Endothelial cell of umbilical vein (primary cell): ENCODE data around the gene LGR6. TPM values are rescaled to one million over a fixed set of nuclear protein-coding genes. Genes with fewer than 3 reads are reported as not detected.

Experiments used
- BruUV-seq: library from RNA; stranded (reverse); fragments of 400-500 nt; replicated peaks from 2 replicates; lab custom pipeline; 2021; lab: Mats Ljungman, UMichigan
- CTCF ChIA-PET: fragments of 300-600, 350-600 bp; sonication (Branson Sonifier 250); formaldehyde crosslinking; loops from one replicate; lab custom pipeline; 2021; ENCODE audit warnings: antibody characterized with exemption, inconsistent platforms; lab: Charles Lee
- POLR2A ChIA-PET: fragments of 300-600, 350-600 bp; sonication (Branson Sonifier 250); formaldehyde crosslinking; loops from one replicate; lab custom pipeline; 2021; ENCODE audit warnings: antibody characterized with exemption, inconsistent platforms; lab: Charles Lee
- DNase-seq: peaks from one replicate; pipeline ENCODE4 v3.0.0-alpha.2; 2011; ENCODE audit warnings: low read depth, low spot score
- FAIRE-seq: peaks from 2 replicates; lab custom pipeline; 2011; peaks lifted over from hg19 to GRCh38; lab: Jason Lieb, UNC
- H2AFZ ChIP-seq: 2 replicates; pipeline ENCODE4 v1.6.0; 2012; ENCODE audit warnings: low read depth, low read length, control low read depth, inconsistent platforms
- H3K27ac ChIP-seq: 2 replicates; pipeline ENCODE4 v1.5.1; 2011; ENCODE audit warnings: low read depth, mild to moderate bottlenecking, control low read depth, low read length, moderate library complexity; ENCODE audit not compliant: insufficient read depth
- H3K27me3 ChIP-seq, 2 experiments: 2 replicates each; pipeline versions ENCODE4 v1.6.0 to v1.6.1; 2011; ENCODE audit warnings: low read length in 2 of 2, mixed read lengths in 1 of 2; ENCODE audit not compliant: control insufficient read depth in 2 of 2, insufficient read depth in 2 of 2
- H3K36me3 ChIP-seq, 2 experiments: 2 replicates in 1 of 2; 3 replicates in 1 of 2; pipeline ENCODE4 v1.5.1; 2011; ENCODE audit warnings: low read length in 2 of 2, mild to moderate bottlenecking in 1 of 2, moderate library complexity in 1 of 2; ENCODE audit not compliant: control insufficient read depth in 2 of 2, insufficient read depth in 2 of 2; ENCODE audit errors: extremely low read depth in 1 of 2
- H3K4me1 ChIP-seq: 3 replicates; pipeline ENCODE4 v1.5.1; 2011; ENCODE audit warnings: mild to moderate bottlenecking, low read length; ENCODE audit not compliant: control insufficient read depth, insufficient read depth; ENCODE audit errors: extremely low read depth
- H3K4me2 ChIP-seq: 2 replicates; pipeline ENCODE4 v1.6.1; 2011; ENCODE audit warnings: low read length, control low read depth, mixed read lengths; ENCODE audit not compliant: insufficient read depth
- H3K4me3 ChIP-seq, 3 experiments: fragments of 200-600 bp in 1 of 3; sonication (generic), shearing (Covaris generic) in 1 of 3; replicated peaks in 1 of 3; 2 replicates each; pipeline ENCODE4 v1.5.1; 2011 to 2016; ENCODE audit warnings: control low read depth in 3 of 3, low read length in 3 of 3, mild to moderate bottlenecking in 2 of 3, inconsistent platforms in 1 of 3, low read depth in 1 of 3, moderate library complexity in 1 of 3; ENCODE audit not compliant: insufficient read depth in 1 of 3
- H3K79me2 ChIP-seq: 2 replicates; pipeline ENCODE4 v1.6.0; 2012; ENCODE audit warnings: low read length, inconsistent platforms; ENCODE audit not compliant: control insufficient read depth, insufficient read depth
- H3K9ac ChIP-seq: replicated peaks from 2 replicates; pipeline ENCODE3; 2011; ENCODE audit warnings: low read length, control low read depth; ENCODE audit not compliant: insufficient read depth; ENCODE audit errors: extremely low read depth
- H3K9me1 ChIP-seq: replicated peaks from 3 replicates; pipeline ENCODE4 v1.6.0; 2011; ENCODE audit warnings: mild to moderate bottlenecking, low read length; ENCODE audit not compliant: control insufficient read depth, insufficient read depth; ENCODE audit errors: extremely low read depth
- H3K9me3 ChIP-seq: replicated peaks from 2 replicates; pipeline ENCODE4 v1.5.1; 2012; ENCODE audit warnings: low read length, inconsistent platforms; ENCODE audit not compliant: control insufficient read depth, insufficient read depth
- H4K20me1 ChIP-seq: replicated peaks from 2 replicates; pipeline ENCODE3; 2011; ENCODE audit warnings: mild to moderate bottlenecking, low read length; ENCODE audit not compliant: control insufficient read depth, insufficient read depth; ENCODE audit errors: extremely low read depth
- EZH2 ChIP-seq: IDR thresholded peaks from 2 replicates; pipeline ENCODE4 v1.6.1; 2012; ENCODE audit warnings: borderline replicate concordance, low read depth, mild to moderate bottlenecking, moderate library complexity, low read length, inconsistent platforms; ENCODE audit not compliant: severe bottlenecking
- FOS ChIP-seq: IDR thresholded peaks from 2 replicates; pipeline ENCODE4 v1.6.1; 2011; ENCODE audit warnings: mild to moderate bottlenecking, low read length, moderate library complexity, borderline replicate concordance; ENCODE audit not compliant: insufficient read depth
- GATA2 ChIP-seq: IDR thresholded peaks from 2 replicates; pipeline ENCODE4 v1.7.0; 2011; ENCODE audit warnings: low read depth, mild to moderate bottlenecking, moderate library complexity, mixed read lengths, low read length; ENCODE audit not compliant: insufficient read length, insufficient read depth
- JUN ChIP-seq: IDR thresholded peaks from 2 replicates; pipeline ENCODE4 v1.6.1; 2011; ENCODE audit warnings: borderline replicate concordance, low read depth; ENCODE audit not compliant: insufficient read length, insufficient read depth
- MYC ChIP-seq: IDR thresholded peaks from one replicate; pipeline ENCODE4 v1.6.1; 2011; ENCODE audit warnings: mild to moderate bottlenecking, low read depth, low read length
- POLR2A ChIP-seq: IDR thresholded peaks from 2 replicates; pipeline ENCODE4 v1.6.1; 2012; ENCODE audit warnings: low read depth, mild to moderate bottlenecking, control low read depth, low read length
- POLR2AphosphoS5 ChIP-seq: IDR thresholded peaks from 2 replicates; pipeline ENCODE4 v1.6.1; 2012; ENCODE audit warnings: low read depth, mild to moderate bottlenecking, control low read depth, low read length, moderate library complexity; ENCODE audit not compliant: insufficient read depth
- dilution Hi-C: fragments of 300-500 bp; cut with MboI; formaldehyde crosslinking; loops from one replicate; pipeline ENCODE4 v1.15.0; 2019; ENCODE audit warnings: low sequenced_read_pairs; ENCODE audit not compliant: extremely low pct_ligation_motif_present
- intact Hi-C: fragments of 100-400 bp; cut with micrococcal nuclease; formaldehyde crosslinking; loops from one replicate; pipeline ENCODE4 v1.10.0; 2022
- polyA plus RNA-seq, 4 experiments: library from polyadenylated mRNA; depleted of rRNA in 3 of 4; stranded (reverse) in 3 of 4; unstranded in 1 of 4; fragments of >200 nt; gene quantifications; 2 replicates each; pipeline versions ENCODE4 v1.2.1 to v1.2.3, GENCODE V29; 2011 to 2012; ENCODE audit warnings: missing spikeins in 1 of 4
- total RNA-seq: library from RNA; stranded (reverse); gene quantifications from 2 replicates; pipeline ENCODE4 v1.2.3, GENCODE V29; 2021
- TF ChIP-seq, protein P1 (sequence below), 2 donors: IDR thresholded peaks; 1 replicate in 1 of 2; 2 replicates in 1 of 2; pipeline ENCODE4 v1.5.1; 2011; ENCODE audit warnings: low read length in 2 of 2, mild to moderate bottlenecking in 2 of 2, moderate library complexity in 2 of 2, control low read depth in 1 of 2, inconsistent platforms in 1 of 2, low read depth in 1 of 2; ENCODE audit not compliant: insufficient read depth in 1 of 2; ENCODE audit errors: extremely low read depth in 1 of 2
- TF ChIP-seq, protein P2 (sequence below): IDR thresholded peaks from 2 replicates; pipeline ENCODE4 v1.6.1; 2011; ENCODE audit not compliant: insufficient read depth, insufficient read length

Gene LGR6
- total and polyA plus RNA-seq, 2 donors (not counting 3 experiments of a cell fraction or from before 2014, with no cell fraction given): not detected

GRCh38 chr1:202276081-202276715 lies 82.6 kb downstream of the LGR6 start:
- no peaks in the 10 kb centered on the region for H3K27me3 ChIP-seq
- BruUV-seq: no TSS peak
- no peak overlapping the region for H3K27ac ChIP-seq
- H3K4me1 ChIP-seq: peaks cover 25% of the 10 kb centered on the region
- intact Hi-C loops: no loop called here
- no peaks in the 10 kb centered on the region for H3K9me3 ChIP-seq
- no peak overlapping the region for H3K4me3 ChIP-seq
- H3K79me2 ChIP-seq: no peaks in the 10 kb centered on the region
- H3K4me2 ChIP-seq: no peak overlapping the region
- FAIRE-seq: no peak
- dilution Hi-C loops: no loop called here
- H4K20me1 ChIP-seq: no peaks in the 10 kb centered on the region
- H3K36me3 ChIP-seq: no peaks in the 10 kb centered on the region
- ChIA-PET POLR2A (interaction anchor here (1.9 kb wide), 1 partner anchor 11 kb away, joined by 4 read pairs; no protein-coding TSS in a partner anchor), CTCF (interaction anchor here (0.9 kb wide), 1 partner anchor 37 kb away, joined by 3 read pairs; no protein-coding TSS in a partner anchor)
- no peak for DNase-seq
- H3K9ac ChIP-seq: no peak overlapping the region
- H2AFZ ChIP-seq: no peak overlapping the region
- TF ChIP-seq, protein P1, sequence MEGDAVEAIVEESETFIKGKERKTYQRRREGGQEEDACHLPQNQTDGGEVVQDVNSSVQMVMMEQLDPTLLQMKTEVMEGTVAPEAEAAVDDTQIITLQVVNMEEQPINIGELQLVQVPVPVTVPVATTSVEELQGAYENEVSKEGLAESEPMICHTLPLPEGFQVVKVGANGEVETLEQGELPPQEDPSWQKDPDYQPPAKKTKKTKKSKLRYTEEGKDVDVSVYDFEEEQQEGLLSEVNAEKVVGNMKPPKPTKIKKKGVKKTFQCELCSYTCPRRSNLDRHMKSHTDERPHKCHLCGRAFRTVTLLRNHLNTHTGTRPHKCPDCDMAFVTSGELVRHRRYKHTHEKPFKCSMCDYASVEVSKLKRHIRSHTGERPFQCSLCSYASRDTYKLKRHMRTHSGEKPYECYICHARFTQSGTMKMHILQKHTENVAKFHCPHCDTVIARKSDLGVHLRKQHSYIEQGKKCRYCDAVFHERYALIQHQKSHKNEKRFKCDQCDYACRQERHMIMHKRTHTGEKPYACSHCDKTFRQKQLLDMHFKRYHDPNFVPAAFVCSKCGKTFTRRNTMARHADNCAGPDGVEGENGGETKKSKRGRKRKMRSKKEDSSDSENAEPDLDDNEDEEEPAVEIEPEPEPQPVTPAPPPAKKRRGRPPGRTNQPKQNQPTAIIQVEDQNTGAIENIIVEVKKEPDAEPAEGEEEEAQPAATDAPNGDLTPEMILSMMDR (IDR thresholded peaks at IDR 0.05; ENCODE audit: extremely low read depth in 1 of 2, insufficient read depth in 1 of 2, low read depth in 1 of 2, low read length in 2 of 2): no peak
- TF ChIP-seq FOS (no peak), POLR2A (no peak), EZH2 (no peak), MYC (no peak)
- H3K9me1 ChIP-seq: no peaks in the 10 kb centered on the region

DNA sequence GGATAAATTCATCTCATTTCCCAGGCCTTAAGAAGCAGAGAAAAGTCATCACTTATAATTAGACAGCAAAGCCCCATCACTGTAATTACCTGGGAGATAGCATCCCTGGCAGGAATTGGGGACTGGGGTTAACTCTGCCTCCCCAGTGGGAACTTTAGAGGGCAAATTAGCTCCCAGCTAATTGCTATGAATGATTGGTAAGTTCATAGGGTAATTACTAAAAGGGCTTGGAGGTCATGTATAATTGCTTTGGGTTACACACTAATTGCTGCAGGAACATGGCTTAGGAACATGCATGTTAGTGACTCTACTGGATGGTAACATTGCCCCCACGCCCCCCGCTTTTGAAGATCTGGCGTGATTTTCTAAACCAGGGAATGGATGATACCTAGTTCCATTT lies 83.3 kb downstream of the LGR6 start:
- no peak overlapping the region for H3K27ac ChIP-seq
- H3K9me1 ChIP-seq: no peaks in the 10 kb centered on the region
- no peaks in the 10 kb centered on the region for H3K36me3 ChIP-seq
- H3K27me3 ChIP-seq: no peaks in the 10 kb centered on the region
- no peaks in the 10 kb centered on the region for H3K9me3 ChIP-seq
- peaks cover 32% of the 10 kb centered on the region for H3K4me1 ChIP-seq
- no TSS peak for BruUV-seq
- dilution Hi-C loops (no loop called here), intact Hi-C loops (no loop called here)
- H3K79me2 ChIP-seq: no peaks in the 10 kb centered on the region
- H2AFZ ChIP-seq: no peak overlapping the region
- H3K4me2 ChIP-seq: no peak overlapping the region
- no peak overlapping the region for H3K9ac ChIP-seq
- TF ChIP-seq JUN (no peak), POLR2A (no peak), GATA2 (no peak), FOS (no peak), EZH2 (no peak), MYC (no peak), POLR2AphosphoS5 (no peak)
- TF ChIP-seq, protein P2, sequence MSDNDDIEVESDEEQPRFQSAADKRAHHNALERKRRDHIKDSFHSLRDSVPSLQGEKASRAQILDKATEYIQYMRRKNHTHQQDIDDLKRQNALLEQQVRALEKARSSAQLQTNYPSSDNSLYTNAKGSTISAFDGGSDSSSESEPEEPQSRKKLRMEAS: no peak
- TF ChIP-seq, protein P1 (IDR thresholded peaks at IDR 0.05; ENCODE audit: extremely low read depth in 1 of 2, insufficient read depth in 1 of 2, low read depth in 1 of 2, low read length in 2 of 2): no peak
- CTCF ChIA-PET: interaction anchor here (0.9 kb wide), 1 partner anchor 37 kb away, joined by 3 read pairs; no protein-coding TSS in a partner anchor
- POLR2A ChIA-PET: no interaction called here
- H3K4me3 ChIP-seq: no peak overlapping the region
- DNase-seq: no peak
- H4K20me1 ChIP-seq: no peaks in the 10 kb centered on the region
- FAIRE-seq: no peak
